GM21786 (cell line): ENCODE data around the gene CSNK1A1L.
A peak's percentile ranks its signal among the peaks of the same experiment; 100 is the strongest.
"Not testable (repeated sequence)": the region's sequence is repeated elsewhere in the genome, so short reads cannot be mapped to it uniquely, and the experiment has no call there.

ENCODE experiments used
- ATAC-seq: cut with Tn5 transposase; IDR thresholded peaks from one replicate; pipeline ENCODE4 v1.9.1; 2021; ENCODE audit not compliant: unreplicated experiment

The CSNK1A1L gene

DNA sequence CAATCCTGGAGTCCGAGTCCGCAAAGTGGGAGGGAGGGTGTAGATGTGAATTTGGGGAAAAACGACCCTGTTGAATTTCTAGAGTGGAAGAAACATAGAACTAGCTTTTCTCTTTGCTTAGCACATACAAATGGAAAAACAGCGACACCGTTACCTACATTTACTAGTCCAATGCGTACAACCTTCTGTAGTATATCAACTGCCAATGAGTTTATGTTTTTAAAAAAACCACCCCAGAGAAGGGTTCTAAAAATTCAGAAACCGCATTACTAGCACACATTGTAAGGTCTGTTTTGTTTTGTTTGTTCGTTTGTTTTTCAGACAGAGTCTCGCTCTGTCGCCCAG is 45.6 kb downstream of the CSNK1A1L start:
- ATAC-seq, result no peak

DNA sequence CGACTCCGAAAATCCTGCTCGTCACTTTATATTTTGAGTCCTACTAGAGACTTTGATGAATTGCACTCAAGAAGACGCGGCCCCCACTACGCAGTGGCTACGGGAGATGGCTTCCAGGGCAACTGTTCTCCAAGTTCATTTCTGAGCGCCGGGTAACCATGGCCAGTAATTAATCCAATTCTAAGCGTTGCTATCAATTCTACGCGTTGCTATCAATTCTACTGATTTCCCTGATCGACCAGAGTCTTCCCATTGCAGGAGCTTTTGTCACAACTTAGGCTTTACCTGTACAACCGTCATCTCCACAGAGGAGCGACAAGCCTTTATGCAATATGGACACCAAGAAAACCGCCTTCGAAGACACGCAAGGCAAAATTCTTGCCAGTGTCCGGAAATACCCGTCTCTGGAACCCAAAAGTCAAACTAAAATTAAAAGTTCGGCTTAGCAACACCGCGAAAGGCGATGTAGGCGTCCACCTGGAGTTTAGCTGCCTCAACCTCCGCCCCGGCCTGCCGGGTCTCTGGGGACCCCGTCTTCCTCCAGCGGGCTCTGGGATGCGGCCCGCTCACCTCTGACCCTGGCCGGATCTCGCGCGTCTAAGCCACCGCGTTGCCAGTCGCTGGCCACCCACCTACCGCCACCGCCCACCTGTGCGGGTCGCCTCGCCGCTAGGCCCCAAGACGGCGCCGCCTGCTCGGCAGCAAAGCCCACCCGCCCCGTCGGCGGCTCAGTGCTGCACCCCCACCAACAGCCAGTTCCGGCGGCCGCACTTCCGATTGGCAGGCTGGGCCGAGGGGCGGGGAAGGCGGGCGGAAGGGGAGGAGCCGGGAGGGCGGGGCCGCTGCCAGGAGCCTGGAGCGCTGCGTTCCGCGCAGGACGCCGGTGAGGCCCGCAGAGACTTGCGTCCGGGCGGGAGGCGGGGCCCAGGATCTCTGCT is 46.3 kb downstream of the CSNK1A1L start, which contains the start of gene SUPT20H:
SUPT20H (minus strand) TSS at position 779 of the 938 bp plus-strand sequence. CDS start 8,198 bp downstream, outside the sequence.
- ATAC-seq, result peak; percentile 96

DNA sequence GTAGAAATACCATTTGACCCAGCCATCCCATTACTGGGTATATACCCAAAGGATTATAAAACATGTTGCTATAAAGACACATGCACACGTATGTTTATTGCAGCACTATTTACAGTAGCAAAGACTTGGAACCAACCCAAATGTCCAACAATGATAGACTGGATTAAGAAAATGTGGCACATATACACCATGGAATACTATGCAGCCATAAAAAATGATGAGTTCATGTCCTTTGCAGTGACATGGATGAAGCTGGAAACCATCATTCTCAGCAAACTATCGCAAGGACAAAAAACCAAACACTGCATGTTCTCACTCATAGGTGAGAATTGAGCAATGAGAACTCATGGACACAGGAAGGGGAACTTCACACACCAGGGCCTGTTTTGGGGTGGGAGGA is 49.2 kb downstream of the CSNK1A1L start:
- ATAC-seq, result not testable (repeated sequence)
